ENCODE results near the gene TMEM161A. TPM values are rescaled to one million over a fixed set of nuclear protein-coding genes. Genes with fewer than 3 reads are reported as not detected.

TMEM161A gene
- total and polyA plus RNA-seq, 9 of the 15 experiments (the other 6 are each of a cell fraction or from before 2014, with no cell fraction given) = 0.63 to 92.3 (median 38.9) TPM

GRCh38 chr19:19159534-19159933 lies 21.3 kb upstream of the TMEM161A start:
- H3K27me3 ChIP-seq (ENCODE audit: control insufficient read depth in 2 of 2, insufficient read depth in 2 of 2, low read length in 2 of 2) = no peaks in the 10 kb centered on the region
- TF ChIP-seq CEBPZ (IDR thresholded peaks at IDR 0.05; ENCODE audit: borderline replicate concordance, low read depth, low read length) (no peak), CTCF (IDR thresholded peaks at IDR 0.05 in 2 of 3, conservative IDR thresholded peaks at IDR 0.05 in 1 of 3; ENCODE audit: insufficient read depth in 2 of 3, low read depth in 1 of 3, low read length in 3 of 3) (no peak), ZNF3 (CRISPR knock-in tag; IDR thresholded peaks at IDR 0.05) (peak; percentile 82), TCF3 (CRISPR knock-in tag; IDR thresholded peaks at IDR 0.05) (no peak), RBM25 (IDR thresholded peaks at IDR 0.05; ENCODE audit: low read depth, low read length, severe bottlenecking) (peak; percentile 49)
- H3K27ac ChIP-seq (ENCODE audit: extremely low read depth, low read depth, low read length) = no peak overlapping the region
- no peaks in the 10 kb centered on the region for H3K9me1 ChIP-seq (ENCODE audit: control insufficient read depth, insufficient read depth, low read length)
- in situ Hi-C loops (cut with MboI) (no loop called here), intact Hi-C loops (cut with micrococcal nuclease) (no loop called here)
- H3K4me2 ChIP-seq (ENCODE audit: insufficient read depth, low read length) = no peak overlapping the region
- no peak for DNase-seq (ENCODE audit: extremely low read depth in 1 of 4, low spot score in 3 of 4)
- BruUV-seq (replicated peaks) = no TSS peak
- H3K36me3 ChIP-seq (ENCODE audit: control insufficient read depth, insufficient read depth, low read length) = no peaks in the 10 kb centered on the region
- H3K4me3 ChIP-seq = no peak overlapping the region
- POLR2A ChIA-PET = interaction anchor here (0.6 kb wide), 1 partner anchor 12 kb away, joined by 3 read pairs; no protein-coding TSS in a partner anchor
- H4K20me1 ChIP-seq (replicated peaks; ENCODE audit: control insufficient read depth, insufficient read depth, low read length) = no peaks in the 10 kb centered on the region
- H3K4me1 ChIP-seq (replicated peaks in 1 of 2; ENCODE audit: control insufficient read depth in 2 of 2, insufficient read depth in 2 of 2, low read length in 2 of 2) = peaks cover 0 to 5% of the 10 kb centered on the region in 2 experiments; a peak in 1 of 5 replicates
- H3K9ac ChIP-seq (ENCODE audit: insufficient read depth in 1 of 2, low read depth in 2 of 2, low read length in 2 of 2) = no peak overlapping the region
- H3K79me2 ChIP-seq (ENCODE audit: control insufficient read depth, insufficient read depth, low read length) = no peaks in the 10 kb centered on the region
- WGBS (ENCODE audit: insufficient coverage, low coverage, missing lambda C conversion rate) = 45% methylated on average over 4 of the region's 4 CpGs
- no peak for FAIRE-seq
- no peak for ATAC-seq
- CTCF ChIA-PET (ENCODE audit: low intra/inter-chr PET ratio) = no interaction called here
- no peak overlapping the region for H2AFZ ChIP-seq (ENCODE audit: low read depth, low read length)
- no peaks in the 10 kb centered on the region for H3K9me3 ChIP-seq (replicated peaks; ENCODE audit: control insufficient read depth, insufficient read depth, low read depth, low read length)
